ENCODE measurements around the gene EXOC6. TPM values are rescaled to one million over a fixed set of nuclear protein-coding genes. Genes with fewer than 3 reads are reported as not detected.

The EXOC6 gene
- total and polyA plus RNA-seq, 10 donors = 7.0 to 40.0 (median 25.4) TPM

DNA sequence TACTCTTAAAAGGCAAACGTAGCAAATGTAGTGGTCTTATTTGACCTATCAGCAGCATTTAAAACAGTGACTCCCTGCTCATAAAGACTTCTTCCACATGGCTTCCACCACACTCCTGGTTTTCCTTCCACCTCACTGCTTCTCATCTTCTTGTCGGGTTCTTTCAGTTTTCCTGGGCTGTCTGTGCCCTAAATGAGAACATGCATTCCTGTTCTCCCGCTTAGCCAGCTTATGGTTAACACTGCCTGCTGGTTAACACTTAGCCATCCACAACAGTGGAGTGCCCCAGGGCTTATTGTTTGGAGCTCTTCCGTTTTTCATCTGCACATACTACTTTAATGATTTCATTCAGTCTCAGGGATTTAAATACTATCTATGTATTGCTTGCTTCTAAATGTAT is 34.3 kb upstream of the EXOC6 start:
- 81 to 94% (median 89%) methylated on average over 4 of the region's 4 CpGs for WGBS, 5 donors

DNA sequence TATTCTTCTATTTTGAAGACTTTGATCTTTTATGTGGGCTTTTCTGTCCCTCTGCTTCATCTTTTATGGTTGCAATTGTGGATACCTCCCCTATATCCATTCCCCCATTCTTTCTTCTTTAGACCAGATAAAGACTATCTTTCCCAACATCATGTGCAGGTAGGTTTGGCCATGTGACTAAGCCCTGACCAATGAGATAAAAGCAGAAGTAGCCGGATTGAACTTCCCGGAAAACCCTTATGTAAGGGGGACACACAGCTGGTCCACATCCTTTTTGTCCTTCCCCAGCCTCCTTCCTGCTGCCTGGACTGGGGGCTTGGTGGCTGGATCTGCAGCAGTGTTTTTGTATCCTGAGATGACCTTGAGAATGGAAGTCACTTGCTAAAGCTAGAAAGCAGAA is 33.5 kb upstream of the EXOC6 start:
- intact Hi-C loops (cut with DNase I; ENCODE audit: low total_unique reads) = no loop called here
- DNase-seq = no peak
- Histone ChIP-seq H3K9me3 (no peaks in the 10 kb centered on the region), H3K4me1 (peaks cover 0 to 8% (median 2%) of the 10 kb centered on the region in 6 donors), H3K4me3 (no peak overlapping the region), H3K27me3 (replicated peaks in 1 of 7) (no peaks in the 10 kb centered on the region), H3K27ac (no peak overlapping the region), H3K36me3 (no peaks in the 10 kb centered on the region)
- 32 to 70% (median 47%) methylated on average over 2 of the region's 2 CpGs for WGBS, 5 donors
- no peak for TF ChIP-seq POLR2A (IDR thresholded peaks at IDR 0.05)
- no peak for TF ChIP-seq POLR2AphosphoS5 (IDR thresholded peaks at IDR 0.05)
- TF ChIP-seq, protein P1, sequence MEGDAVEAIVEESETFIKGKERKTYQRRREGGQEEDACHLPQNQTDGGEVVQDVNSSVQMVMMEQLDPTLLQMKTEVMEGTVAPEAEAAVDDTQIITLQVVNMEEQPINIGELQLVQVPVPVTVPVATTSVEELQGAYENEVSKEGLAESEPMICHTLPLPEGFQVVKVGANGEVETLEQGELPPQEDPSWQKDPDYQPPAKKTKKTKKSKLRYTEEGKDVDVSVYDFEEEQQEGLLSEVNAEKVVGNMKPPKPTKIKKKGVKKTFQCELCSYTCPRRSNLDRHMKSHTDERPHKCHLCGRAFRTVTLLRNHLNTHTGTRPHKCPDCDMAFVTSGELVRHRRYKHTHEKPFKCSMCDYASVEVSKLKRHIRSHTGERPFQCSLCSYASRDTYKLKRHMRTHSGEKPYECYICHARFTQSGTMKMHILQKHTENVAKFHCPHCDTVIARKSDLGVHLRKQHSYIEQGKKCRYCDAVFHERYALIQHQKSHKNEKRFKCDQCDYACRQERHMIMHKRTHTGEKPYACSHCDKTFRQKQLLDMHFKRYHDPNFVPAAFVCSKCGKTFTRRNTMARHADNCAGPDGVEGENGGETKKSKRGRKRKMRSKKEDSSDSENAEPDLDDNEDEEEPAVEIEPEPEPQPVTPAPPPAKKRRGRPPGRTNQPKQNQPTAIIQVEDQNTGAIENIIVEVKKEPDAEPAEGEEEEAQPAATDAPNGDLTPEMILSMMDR (IDR thresholded peaks at IDR 0.05 in 8 of 11, conservative IDR thresholded peaks at IDR 0.05 in 3 of 11) = no peak

More for the DNA sequence above, 34.3 kb upstream of the EXOC6 start:
- H3K4me1 ChIP-seq = peaks cover 0 to 8% (median 3%) of the 10 kb centered on the region in 6 donors
- DNase-seq = no peak
- no peaks in the 10 kb centered on the region for H3K27me3 ChIP-seq (replicated peaks in 1 of 7)
- TF ChIP-seq, protein P1 (IDR thresholded peaks at IDR 0.05 in 8 of 11, conservative IDR thresholded peaks at IDR 0.05 in 3 of 11) = no peak
- TF ChIP-seq POLR2AphosphoS5 (IDR thresholded peaks at IDR 0.05) (no peak), POLR2A (IDR thresholded peaks at IDR 0.05) (no peak)
- H3K27ac ChIP-seq = no peak overlapping the region
- no peaks in the 10 kb centered on the region for H3K9me3 ChIP-seq
- H3K4me3 ChIP-seq = no peak overlapping the region
- intact Hi-C loops (cut with DNase I; ENCODE audit: low total_unique reads) = no loop called here
- no peaks in the 10 kb centered on the region for H3K36me3 ChIP-seq

DNA sequence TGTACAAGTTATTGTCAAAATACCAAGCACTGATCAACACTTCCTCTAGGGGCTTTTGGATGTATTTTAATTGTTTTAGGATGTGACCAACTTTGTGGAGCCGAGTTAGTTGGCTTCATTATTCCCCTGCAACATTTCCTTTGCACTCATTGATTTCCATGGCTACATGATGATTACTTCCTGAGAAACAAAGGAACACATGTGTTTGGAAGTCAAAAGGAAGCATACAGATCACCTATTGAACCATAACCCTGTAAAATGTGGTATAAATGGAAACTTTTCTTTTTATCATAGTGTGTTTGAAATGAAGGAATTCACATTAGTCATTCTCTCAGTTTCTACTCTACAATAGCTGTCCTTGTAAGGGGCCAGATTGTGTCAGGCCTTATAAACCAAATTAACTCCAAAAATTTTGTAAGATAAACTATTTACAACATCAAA is 32.2 kb upstream of the EXOC6 start:
- Histone ChIP-seq H3K36me3 (no peaks in the 10 kb centered on the region), H3K9me3 (no peaks in the 10 kb centered on the region), H3K4me3 (no peak overlapping the region), H3K27me3 (replicated peaks in 1 of 7) (no peaks in the 10 kb centered on the region), H3K27ac (peak overlapping the region in 6 of 8 donors; percentile 16 to 67 (median 60)), H3K4me1 (peaks cover 0 to 8% (median 2%) of the 10 kb centered on the region in 6 donors)
- TF ChIP-seq POLR2AphosphoS5 (IDR thresholded peaks at IDR 0.05) (peak in 1 of 3 donors; percentile 42), POLR2A (IDR thresholded peaks at IDR 0.05) (no peak)
- TF ChIP-seq, protein P1 (IDR thresholded peaks at IDR 0.05 in 8 of 11, conservative IDR thresholded peaks at IDR 0.05 in 3 of 11) = peak in 3 of 11 experiments; percentile 12 to 27 (median 18)
- 26 to 53% (median 41%) methylated on average over 1 of the region's 1 CpG for WGBS, 5 donors
- no peak for DNase-seq
- intact Hi-C loops (cut with DNase I; ENCODE audit: low total_unique reads) = no loop called here

DNA sequence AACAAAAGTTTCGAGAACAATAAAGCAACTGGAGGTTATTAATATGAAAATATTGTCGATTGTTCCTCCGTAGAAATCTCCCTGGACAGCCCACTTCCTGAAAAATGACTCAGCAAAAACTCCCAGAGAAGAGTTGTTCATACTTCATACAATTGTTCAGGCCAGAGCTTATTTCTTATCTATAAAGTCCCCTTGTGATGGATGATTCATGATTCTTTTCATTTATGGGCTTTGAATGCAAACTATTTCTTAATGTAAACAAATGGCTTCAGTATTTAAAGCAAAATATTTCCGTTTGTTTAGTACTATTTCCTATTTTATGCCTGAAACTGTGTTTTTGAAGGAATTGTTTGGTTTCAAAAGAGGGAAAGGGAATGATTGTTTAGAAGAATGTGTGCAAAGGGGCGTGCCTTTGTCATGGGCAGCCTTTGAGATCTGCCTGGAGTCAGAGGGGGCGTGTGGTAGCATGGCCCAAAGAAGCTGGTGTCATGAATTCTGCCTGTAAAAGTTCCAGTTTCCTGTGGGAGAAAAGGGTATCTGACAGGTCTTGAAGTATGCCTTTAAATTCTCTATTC is 26.2 kb upstream of the EXOC6 start:
- H3K27me3 ChIP-seq (replicated peaks in 1 of 7) = no peaks in the 10 kb centered on the region
- 15 to 24% (median 19%) methylated on average over 6 of the region's 6 CpGs for WGBS, 5 donors
- peaks cover 0 to 32% (median 13%) of the 10 kb centered on the region in 6 donors for H3K4me1 ChIP-seq
- H3K4me3 ChIP-seq = no peak overlapping the region
- no peaks in the 10 kb centered on the region for H3K9me3 ChIP-seq
- H3K27ac ChIP-seq = peak overlapping the region in 7 of 8 donors; percentile 44 to 75 (median 65)
- intact Hi-C loops (cut with DNase I; ENCODE audit: low total_unique reads) = loop anchor here (10.0 kb wide), 1 partner anchor 53 kb away; no protein-coding TSS in a partner anchor
- H3K36me3 ChIP-seq = no peaks in the 10 kb centered on the region
- no peak for TF ChIP-seq POLR2AphosphoS5 (IDR thresholded peaks at IDR 0.05)
- TF ChIP-seq, protein P1 (IDR thresholded peaks at IDR 0.05 in 8 of 11, conservative IDR thresholded peaks at IDR 0.05 in 3 of 11) = no peak
- no peak for TF ChIP-seq POLR2A (IDR thresholded peaks at IDR 0.05)
- no peak for DNase-seq
